Measurements from ENCODE around the gene LANCL2.
"Not testable (repeated sequence)": the region's sequence is repeated elsewhere in the genome, so short reads cannot be mapped to it uniquely, and the experiment has no call there.

Gene LANCL2

GRCh38 chr7:55409482-55410225 is 44.5 kb downstream of the LANCL2 start:
- DNase-seq: peak; percentile 74

GRCh38 chr7:55410667-55411239 is 45.6 kb downstream of the LANCL2 start:
- no peak for DNase-seq

GRCh38 chr7:55411844-55412243 is 46.7 kb downstream of the LANCL2 start:
- DNase-seq: no peak

GRCh38 chr7:55413442-55413841 is 48.3 kb downstream of the LANCL2 start:
- DNase-seq: no peak

- peak; percentile 65 for DNase-seq
Measured at GRCh38 chr7:55415173-55415778, 50.1 kb downstream of the LANCL2 start.

GRCh38 chr7:55417456-55417855 is 52.3 kb downstream of the LANCL2 start:
- not testable (repeated sequence) for DNase-seq

- DNase-seq: no peak
Measured at GRCh38 chr7:55420530-55420929, 55.4 kb downstream of the LANCL2 start.

GRCh38 chr7:55423277-55423711 is 58.2 kb downstream of the LANCL2 start:
- no peak for DNase-seq

- DNase-seq: no peak
Measured at GRCh38 chr7:55423891-55424290, 58.8 kb downstream of the LANCL2 start.

GRCh38 chr7:55425141-55425752 is 60.1 kb downstream of the LANCL2 start:
- DNase-seq: no peak

GRCh38 chr7:55426676-55427075 is 61.5 kb downstream of the LANCL2 start:
- DNase-seq: no peak

- no peak for DNase-seq
Measured at GRCh38 chr7:55427342-55427741, 62.2 kb downstream of the LANCL2 start.

- DNase-seq: peak; percentile 14
Measured at GRCh38 chr7:55427800-55428199, 62.7 kb downstream of the LANCL2 start.

GRCh38 chr7:55429835-55430499 is 64.8 kb downstream of the LANCL2 start:
- no peak for DNase-seq

GRCh38 chr7:55431898-55432297 is 66.8 kb downstream of the LANCL2 start:
- no peak for DNase-seq

- DNase-seq: no peak
Measured at GRCh38 chr7:55432506-55432905, 67.4 kb downstream of the LANCL2 start.

GRCh38 chr7:55432939-55433784 is 68.0 kb downstream of the LANCL2 start:
- DNase-seq: peak; percentile 45

GRCh38 chr7:55435466-55435865 is 70.3 kb downstream of the LANCL2 start:
- DNase-seq: no peak

GRCh38 chr7:55436457-55436856 is 71.3 kb downstream of the LANCL2 start:
- DNase-seq: no peak

GRCh38 chr7:55437375-55437774 is 72.2 kb downstream of the LANCL2 start:
- no peak for DNase-seq

GRCh38 chr7:55438085-55438756 is 73.1 kb downstream of the LANCL2 start:
- no peak for DNase-seq
